Gastroesophageal sphincter (tissue), 3 donors: ENCODE results near the gene DNAJC7.

Source experiments
- POLR2A ChIP-seq, 2 donors: fragments of 450-650 bp; IDR thresholded peaks; one replicate each; pipeline ENCODE4 v1.6.1; 2017; ENCODE audit warnings: antibody characterized with exemption in 2 of 2, mild to moderate bottlenecking in 2 of 2, moderate library complexity in 1 of 2
- TF ChIP-seq, protein P1 (sequence below), 4 experiments: fragments of 200-600 bp in 2 of 4; fragments of 450-650 bp in 2 of 4; sonication (generic) in 1 of 4; IDR thresholded peaks; one replicate each; pipeline ENCODE4 v1.5.1; 2017 to 2019; ENCODE audit warnings: antibody characterized with exemption in 4 of 4, mild to moderate bottlenecking in 2 of 4, moderate library complexity in 2 of 4

DNA sequence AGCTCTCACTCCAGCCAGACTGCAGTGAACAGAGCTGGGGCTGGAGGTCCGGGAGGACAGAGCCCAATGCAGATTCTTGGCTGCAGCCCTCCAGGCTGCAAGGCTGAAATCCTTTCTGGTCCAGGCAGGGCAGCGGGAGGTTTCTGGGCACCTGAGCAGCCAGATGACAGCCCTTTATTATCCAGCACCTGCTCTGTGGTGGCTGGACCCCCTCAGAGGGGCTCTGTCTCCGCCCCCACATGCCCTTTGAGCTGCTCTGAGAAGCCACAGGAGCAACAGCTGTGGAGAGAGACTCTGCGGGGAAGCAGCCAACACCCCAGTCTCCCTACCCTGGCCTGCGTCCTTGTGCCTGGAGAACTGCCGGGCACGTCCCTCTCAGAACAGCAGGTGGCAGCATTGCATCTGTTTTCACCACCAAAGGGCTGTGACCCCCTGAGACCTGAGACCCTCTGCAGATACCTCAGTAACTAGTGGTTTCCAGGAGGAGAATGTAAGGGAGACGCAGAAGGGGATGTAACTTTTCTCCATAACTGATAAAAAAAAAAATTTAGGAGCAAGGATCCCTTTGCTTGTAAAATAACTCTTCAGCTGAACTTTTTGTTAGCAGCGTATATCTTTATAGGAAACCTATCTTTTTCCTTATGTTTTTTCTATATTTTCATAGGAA is 54.3 kb downstream of the DNAJC7 start:
- TF ChIP-seq, protein P1, sequence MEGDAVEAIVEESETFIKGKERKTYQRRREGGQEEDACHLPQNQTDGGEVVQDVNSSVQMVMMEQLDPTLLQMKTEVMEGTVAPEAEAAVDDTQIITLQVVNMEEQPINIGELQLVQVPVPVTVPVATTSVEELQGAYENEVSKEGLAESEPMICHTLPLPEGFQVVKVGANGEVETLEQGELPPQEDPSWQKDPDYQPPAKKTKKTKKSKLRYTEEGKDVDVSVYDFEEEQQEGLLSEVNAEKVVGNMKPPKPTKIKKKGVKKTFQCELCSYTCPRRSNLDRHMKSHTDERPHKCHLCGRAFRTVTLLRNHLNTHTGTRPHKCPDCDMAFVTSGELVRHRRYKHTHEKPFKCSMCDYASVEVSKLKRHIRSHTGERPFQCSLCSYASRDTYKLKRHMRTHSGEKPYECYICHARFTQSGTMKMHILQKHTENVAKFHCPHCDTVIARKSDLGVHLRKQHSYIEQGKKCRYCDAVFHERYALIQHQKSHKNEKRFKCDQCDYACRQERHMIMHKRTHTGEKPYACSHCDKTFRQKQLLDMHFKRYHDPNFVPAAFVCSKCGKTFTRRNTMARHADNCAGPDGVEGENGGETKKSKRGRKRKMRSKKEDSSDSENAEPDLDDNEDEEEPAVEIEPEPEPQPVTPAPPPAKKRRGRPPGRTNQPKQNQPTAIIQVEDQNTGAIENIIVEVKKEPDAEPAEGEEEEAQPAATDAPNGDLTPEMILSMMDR (IDR thresholded peaks at IDR 0.05), result peak in 3 of 4 experiments; percentile 81 to 92 (median 82)
- TF ChIP-seq POLR2A (IDR thresholded peaks at IDR 0.05), result no peak
